DOHH2 (cell line): Measurements from ENCODE around the gene BRDT.

Experiments
- H3F3A ChIP-seq: fragments of 200-600 bp; sonication (generic), shearing (Covaris generic); 2 replicates; pipeline ENCODE4 v1.6.0; 2016; ENCODE audit warnings: antibody characterized with exemption, mild to moderate bottlenecking; ENCODE audit not compliant: control insufficient read depth, insufficient read depth
- H3K27ac ChIP-seq: fragments of 200-600 bp; sonication (generic); 2 replicates; pipeline ENCODE4 v1.5.1; 2014; ENCODE audit warnings: low read depth, mild to moderate bottlenecking, low read length, moderate library complexity
- H3K27me3 ChIP-seq: fragments of 200-600 bp; sonication (generic); 2 replicates; pipeline ENCODE4 v1.6.1; 2014; ENCODE audit warnings: mild to moderate bottlenecking, low read length, mixed read lengths; ENCODE audit not compliant: control insufficient read depth
- H3K36me3 ChIP-seq: fragments of 200-600 bp; sonication (generic); 2 replicates; pipeline ENCODE4 v1.6.1; 2014; ENCODE audit warnings: mild to moderate bottlenecking, low read length, moderate library complexity, mixed read lengths; ENCODE audit not compliant: control insufficient read depth
- H3K4me1 ChIP-seq: fragments of 200-600 bp; sonication (generic); 2 replicates; pipeline ENCODE4 v1.6.1; 2014; ENCODE audit warnings: mild to moderate bottlenecking, low read length, mixed read lengths; ENCODE audit not compliant: control insufficient read depth
- H3K4me2 ChIP-seq: fragments of 200-600 bp; sonication (generic); 2 replicates; pipeline ENCODE4 v1.6.0; 2014; ENCODE audit warnings: mild to moderate bottlenecking, low read length, moderate library complexity
- H3K4me3 ChIP-seq: fragments of 200-600 bp; sonication (generic); 2 replicates; pipeline ENCODE4 v1.5.1; 2014; ENCODE audit warnings: mild to moderate bottlenecking, low read length, mixed read lengths
- H3K79me2 ChIP-seq: fragments of 200-600 bp; sonication (generic); 2 replicates; pipeline ENCODE4 v1.6.1; 2014; ENCODE audit warnings: mild to moderate bottlenecking, low read length, mixed read lengths; ENCODE audit not compliant: control insufficient read depth
- H3K9me2 ChIP-seq: fragments of 200-600 bp; sonication (generic); replicated peaks from 2 replicates; pipeline ENCODE4 v1.6.1; 2014; ENCODE audit warnings: mild to moderate bottlenecking, low read length, mixed read lengths; ENCODE audit not compliant: control insufficient read depth
- H3K9me3 ChIP-seq: fragments of 200-600 bp; sonication (generic); 2 replicates; pipeline ENCODE4 v1.6.1; 2014; ENCODE audit warnings: antibody characterized with exemption, low read length, mixed read lengths; ENCODE audit not compliant: control insufficient read depth, insufficient read depth
- H4K20me1 ChIP-seq: fragments of 200-600 bp; sonication (generic); 2 replicates; pipeline ENCODE4 v1.6.0; 2014; ENCODE audit warnings: low read depth, mild to moderate bottlenecking, antibody characterized with exemption, low read length, moderate library complexity; ENCODE audit not compliant: control insufficient read depth, insufficient read depth
- CTCF ChIP-seq: fragments of 200-600 bp; sonication (generic); IDR thresholded peaks from one replicate; pipeline ENCODE4 v1.5.1; 2014; ENCODE audit warnings: antibody characterized with exemption, mild to moderate bottlenecking, low read depth, low read length; ENCODE audit not compliant: poor library complexity, severe bottlenecking
- EZH2phosphoT487 ChIP-seq: fragments of 200-600 bp; sonication (generic); IDR thresholded peaks from 2 replicates; pipeline ENCODE4 v1.6.1; 2017; ENCODE audit warnings: borderline replicate concordance, mild to moderate bottlenecking, antibody characterized with exemption, low read length, moderate library complexity, mixed read lengths

BRDT gene

GRCh38 chr1:91997607-91998195, 48.5 kb downstream of the BRDT start:
- H3K36me3 ChIP-seq = no peaks in the 10 kb centered on the region
- no peak overlapping the region for H3K4me3 ChIP-seq
- H3K27me3 ChIP-seq = no peaks in the 10 kb centered on the region
- no peaks in the 10 kb centered on the region for H3K4me1 ChIP-seq
- H3K79me2 ChIP-seq = no peaks in the 10 kb centered on the region
- no peaks in the 10 kb centered on the region for H3F3A ChIP-seq
- no peak for TF ChIP-seq EZH2phosphoT487
- TF ChIP-seq CTCF = peak; percentile 64
- no peak overlapping the region for H3K27ac ChIP-seq
- H4K20me1 ChIP-seq = no peaks in the 10 kb centered on the region
- no peak overlapping the region for H3K4me2 ChIP-seq
- no peaks in the 10 kb centered on the region for H3K9me3 ChIP-seq
- H3K9me2 ChIP-seq = no peaks in the 10 kb centered on the region

GRCh38 chr1:92004129-92004528, 54.9 kb downstream of the BRDT start:
- TF ChIP-seq EZH2phosphoT487 = no peak
- TF ChIP-seq CTCF = no peak
- H3K79me2 ChIP-seq = no peaks in the 10 kb centered on the region
- no peak overlapping the region for H3K27ac ChIP-seq
- H3K4me2 ChIP-seq = no peak overlapping the region
- no peaks in the 10 kb centered on the region for H3K27me3 ChIP-seq
- H3F3A ChIP-seq = no peaks in the 10 kb centered on the region
- H3K9me3 ChIP-seq = no peaks in the 10 kb centered on the region
- H4K20me1 ChIP-seq = no peaks in the 10 kb centered on the region
- H3K4me1 ChIP-seq = no peaks in the 10 kb centered on the region
- H3K36me3 ChIP-seq = no peaks in the 10 kb centered on the region
- H3K9me2 ChIP-seq = no peaks in the 10 kb centered on the region
- H3K4me3 ChIP-seq = no peak overlapping the region

DNA sequence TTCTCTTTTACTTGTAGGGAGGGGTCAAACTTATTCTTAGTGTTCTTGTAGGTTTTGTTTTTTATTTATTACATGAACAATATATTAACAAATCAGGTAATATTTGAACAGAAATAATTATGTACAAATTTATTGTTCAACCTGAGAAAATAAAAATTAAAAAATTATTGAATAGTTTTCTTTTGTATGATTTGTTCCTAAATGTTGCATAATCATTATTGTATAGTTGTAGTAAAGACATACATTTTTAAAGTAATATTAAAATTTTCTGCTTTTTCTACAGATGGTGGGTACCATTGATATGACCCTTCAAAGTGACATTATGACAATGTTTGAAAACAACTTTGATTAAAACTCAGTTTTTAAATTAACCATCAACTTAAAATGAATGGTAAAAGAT, 64.7 kb downstream of the BRDT start:
- Histone ChIP-seq H3K4me3 (no peak overlapping the region), H3K9me2 (no peaks in the 10 kb centered on the region), H3K36me3 (no peaks in the 10 kb centered on the region), H3K4me1 (no peaks in the 10 kb centered on the region), H3K27me3 (no peaks in the 10 kb centered on the region), H3F3A (no peaks in the 10 kb centered on the region), H3K27ac (no peak overlapping the region), H3K9me3 (no peaks in the 10 kb centered on the region), H4K20me1 (no peaks in the 10 kb centered on the region), H3K4me2 (no peak overlapping the region), H3K79me2 (no peaks in the 10 kb centered on the region)
- TF ChIP-seq EZH2phosphoT487 (no peak), CTCF (no peak)
